Measurements from ENCODE around the gene E2F3. TPM values are rescaled to one million over a fixed set of nuclear protein-coding genes. Genes with fewer than 3 reads are reported as not detected.

Gene E2F3
- total and polyA plus RNA-seq, 2 donors (not counting 3 experiments of a cell fraction or from before 2014, with no cell fraction given) = 8.6 to 22.0 TPM

DNA sequence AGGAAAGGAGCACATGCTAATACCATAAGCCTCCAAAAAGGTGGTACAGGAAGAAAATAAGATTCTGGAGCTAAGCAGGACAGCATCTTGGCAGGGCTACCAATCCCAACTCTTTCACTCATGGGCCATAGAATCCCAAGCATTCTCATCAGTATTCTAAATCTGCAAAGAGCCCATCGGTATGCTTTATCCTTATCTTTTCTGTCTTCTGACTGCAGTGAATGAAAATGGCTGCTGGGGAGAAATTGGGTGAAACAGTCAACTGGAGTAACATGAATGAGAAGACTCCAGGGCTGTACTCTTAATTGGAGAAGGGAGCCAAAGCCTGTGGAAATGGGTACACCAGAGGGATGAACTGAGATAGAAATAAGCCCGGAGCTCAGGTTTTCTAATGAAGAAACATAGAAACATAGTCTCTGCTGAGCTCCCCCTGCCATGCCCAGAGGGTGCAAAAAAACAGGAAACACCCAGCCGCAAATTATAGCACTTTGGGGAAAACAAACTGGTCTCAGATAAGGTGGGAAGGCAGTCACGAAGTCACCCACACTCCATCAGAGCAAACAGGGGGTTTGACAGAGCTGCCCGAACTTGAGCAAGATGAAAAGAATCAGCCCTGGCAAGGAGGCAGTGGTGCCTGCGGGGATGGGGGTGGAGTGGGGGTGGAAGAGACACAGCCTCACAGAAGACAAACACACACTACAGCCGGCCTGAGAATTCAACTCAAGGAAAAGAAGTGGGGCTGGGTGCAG lies 35.4 kb upstream of the E2F3 start:
- ChIA-PET CTCF (interaction anchor here (1.3 to 1.5 kb wide), 4 partner anchors 9 to 153 kb away, joined by 3 to 4 read pairs (median 4); no protein-coding TSS in a partner anchor), POLR2A (no interaction called here)
- Histone ChIP-seq H3K27ac (ENCODE audit: insufficient read depth, low read depth, low read length) (no peak overlapping the region), H3K4me3 (replicated peaks in 1 of 3; ENCODE audit: insufficient read depth in 1 of 3, low read depth in 1 of 3, low read length in 3 of 3) (no peak overlapping the region), H3K79me2 (ENCODE audit: control insufficient read depth, insufficient read depth, low read length) (no peaks in the 10 kb centered on the region), H3K9ac (replicated peaks; ENCODE audit: extremely low read depth, insufficient read depth, low read length) (no peak overlapping the region), H2AFZ (ENCODE audit: low read depth, low read length) (no peak overlapping the region), H3K27me3 (ENCODE audit: control insufficient read depth in 2 of 2, insufficient read depth in 2 of 2, low read length in 2 of 2) (peaks cover 0 to 2% of the 10 kb centered on the region in 2 experiments), H3K9me1 (replicated peaks; ENCODE audit: control insufficient read depth, extremely low read depth, insufficient read depth, low read length) (no peaks in the 10 kb centered on the region), H3K4me2 (ENCODE audit: insufficient read depth, low read length) (no peak overlapping the region), H3K36me3 (ENCODE audit: control insufficient read depth in 2 of 2, extremely low read depth in 1 of 2, insufficient read depth in 2 of 2, low read length in 2 of 2) (no peaks in the 10 kb centered on the region), H3K4me1 (ENCODE audit: control insufficient read depth, extremely low read depth, insufficient read depth, low read length) (no peaks in the 10 kb centered on the region), H3K9me3 (replicated peaks; ENCODE audit: control insufficient read depth, insufficient read depth, low read length) (no peaks in the 10 kb centered on the region), H4K20me1 (replicated peaks; ENCODE audit: control insufficient read depth, extremely low read depth, insufficient read depth, low read length) (no peaks in the 10 kb centered on the region)
- DNase-seq (ENCODE audit: low read depth, low spot score) (no peak), FAIRE-seq (no peak)
- no peak for TF ChIP-seq MYC (IDR thresholded peaks at IDR 0.05; ENCODE audit: low read depth, low read length)
- no peak for TF ChIP-seq POLR2AphosphoS5 (IDR thresholded peaks at IDR 0.05; ENCODE audit: insufficient read depth, low read depth, low read length)
- TF ChIP-seq, protein P1, sequence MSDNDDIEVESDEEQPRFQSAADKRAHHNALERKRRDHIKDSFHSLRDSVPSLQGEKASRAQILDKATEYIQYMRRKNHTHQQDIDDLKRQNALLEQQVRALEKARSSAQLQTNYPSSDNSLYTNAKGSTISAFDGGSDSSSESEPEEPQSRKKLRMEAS (IDR thresholded peaks at IDR 0.05; ENCODE audit: insufficient read depth, insufficient read length) = no peak
- TF ChIP-seq FOS (IDR thresholded peaks at IDR 0.05; ENCODE audit: borderline replicate concordance, insufficient read depth, low read length) = no peak
- no peak for TF ChIP-seq GATA2 (IDR thresholded peaks at IDR 0.05; ENCODE audit: insufficient read depth, insufficient read length, low read depth, low read length)
- no peak for TF ChIP-seq EZH2 (IDR thresholded peaks at IDR 0.05; ENCODE audit: borderline replicate concordance, low read depth, low read length, severe bottlenecking)
- TF ChIP-seq JUN (IDR thresholded peaks at IDR 0.05; ENCODE audit: borderline replicate concordance, insufficient read depth, insufficient read length, low read depth) = no peak
- dilution Hi-C loops (cut with MboI; ENCODE audit: extremely low pct_ligation_motif_present, low sequenced_read_pairs) = no loop called here
- BruUV-seq (replicated peaks) = no TSS peak
- intact Hi-C loops (cut with micrococcal nuclease) = no loop called here
